HepG2 (cell line): ENCODE measurements around the gene FUT1. TPM values are rescaled to one million over a fixed set of nuclear protein-coding genes. Genes with fewer than 3 reads are reported as not detected.

Experiments
- ATAC-seq: fragments of 200-7000 bp; cut with Tn5 transposase; 3 replicates; pipeline ENCODE4 v1.9.1; 2020; ENCODE audit warnings: mild to moderate bottlenecking, moderate library complexity
- BruUV-seq: library from RNA; stranded (reverse); fragments of 400-500 nt; replicated peaks from 2 replicates; lab custom pipeline; 2021; lab: Mats Ljungman, UMichigan
- CTCF ChIA-PET: fragments of 300-600 bp; formaldehyde crosslinking; extraction: SDS; loops from one replicate; lab custom pipeline; 2021; ENCODE audit warnings: low total read pairs, inconsistent platforms, low intra/inter-chr PET ratio; lab: Yijun Ruan, JAX
- POLR2A ChIA-PET: fragments of 350-600 bp; sonication (Branson Sonifier 250); formaldehyde crosslinking; loops from one replicate; lab custom pipeline; 2020; ENCODE audit warnings: antibody characterized with exemption, inconsistent platforms; lab: Yijun Ruan, JAX
- DNase-seq: peaks from one replicate; pipeline ENCODE4 v3.0.0-alpha.2; 2015; ENCODE audit warnings: low spot score
- FAIRE-seq: peaks from 3 replicates; lab custom pipeline; 2011; peaks lifted over from hg19 to GRCh38; lab: Jason Lieb, UNC
- H2AFZ ChIP-seq: one replicate; pipeline ENCODE4 v1.6.1; 2011; ENCODE audit warnings: low read length, inconsistent platforms
- H3K27ac ChIP-seq: fragments of 300-600 bp; 3 replicates; pipeline ENCODE4 v1.8.0; 2011; ENCODE audit warnings: mixed run types, mild to moderate bottlenecking, mixed read lengths, low read length, inconsistent platforms; ENCODE audit not compliant: insufficient read depth; ENCODE audit errors: extremely low read length
- H3K27me3 ChIP-seq, 2 experiments: fragments of 200-600 bp in 1 of 2; 2 replicates in 1 of 2; 3 replicates in 1 of 2; pipeline versions ENCODE4 v1.6.0 to v1.8.0; 2011; ENCODE audit warnings: low read length in 2 of 2, mild to moderate bottlenecking in 2 of 2, moderate library complexity in 2 of 2, inconsistent platforms in 1 of 2; ENCODE audit not compliant: insufficient read depth in 2 of 2, control insufficient read depth in 1 of 2
- H3K36me3 ChIP-seq, 2 experiments: fragments of 200-600 bp in 1 of 2; replicated peaks in 1 of 2; 2 replicates in 1 of 2; 3 replicates in 1 of 2; pipeline versions ENCODE4 v1.5.1 to v1.8.0; 2011; ENCODE audit warnings: low read length in 2 of 2, inconsistent platforms in 1 of 2; ENCODE audit not compliant: insufficient read depth in 2 of 2, control insufficient read depth in 1 of 2
- H3K4me1 ChIP-seq: 2 replicates; pipeline ENCODE4 v1.5.1; 2012; ENCODE audit warnings: low read length, inconsistent platforms; ENCODE audit not compliant: insufficient read depth
- H3K4me2 ChIP-seq: 2 replicates; pipeline ENCODE4 v1.6.0; 2011; ENCODE audit warnings: low read depth, low read length, inconsistent platforms
- H3K4me3 ChIP-seq, 3 experiments: fragments of 200-600 bp in 1 of 3; sonication (generic), shearing (Covaris generic) in 1 of 3; replicated peaks in 1 of 3; 2 replicates each; pipeline ENCODE4 v1.5.1; 2011 to 2016; ENCODE audit warnings: low read length in 3 of 3, inconsistent platforms in 2 of 3, low read depth in 2 of 3, mild to moderate bottlenecking in 2 of 3, control low read depth in 1 of 3, mixed read lengths in 1 of 3; ENCODE audit not compliant: insufficient read depth in 1 of 3
- H3K79me2 ChIP-seq: one replicate; pipeline ENCODE4 v1.6.1; 2011; ENCODE audit warnings: low read length, inconsistent platforms; ENCODE audit not compliant: insufficient read depth
- H3K9ac ChIP-seq: 2 replicates; pipeline ENCODE4 v1.6.0; 2011; ENCODE audit warnings: mild to moderate bottlenecking, low read depth, low read length, inconsistent platforms; ENCODE audit not compliant: insufficient read depth
- H3K9me3 ChIP-seq: 2 replicates; pipeline ENCODE4 v1.5.1; 2012; ENCODE audit warnings: mild to moderate bottlenecking, low read length
- H4K20me1 ChIP-seq: 2 replicates; pipeline ENCODE4 v1.6.0; 2011; ENCODE audit warnings: inconsistent platforms, mild to moderate bottlenecking, low read length, moderate library complexity; ENCODE audit not compliant: insufficient read depth
- MAFG ChIP-seq: sonication (generic); formaldehyde crosslinking; IDR thresholded peaks from 2 replicates; pipeline ENCODE4 v1.5.1; 2020; ENCODE audit warnings: mild to moderate bottlenecking, missing genetic modification reagents
- YY1 ChIP-seq: IDR thresholded peaks from 2 replicates; pipeline ENCODE4 v1.6.1; 2011; ENCODE audit warnings: low read length, low read depth, moderate library complexity, mild to moderate bottlenecking; ENCODE audit not compliant: insufficient read depth, insufficient replicate concordance
- ZNF260 ChIP-seq: sonication (generic); formaldehyde crosslinking; IDR thresholded peaks from 2 replicates; pipeline ENCODE4 v1.4.0; 2020; ENCODE audit warnings: missing genetic modification reagents, low read depth, mild to moderate bottlenecking, borderline replicate concordance
- ZNF350 ChIP-seq: sonication (generic); formaldehyde crosslinking; IDR thresholded peaks from 2 replicates; pipeline ENCODE4 v1.4.0; 2020; ENCODE audit warnings: mild to moderate bottlenecking, low read depth, missing genetic modification reagents, borderline replicate concordance
- ZNF687 ChIP-seq: sonication (generic); formaldehyde crosslinking; IDR thresholded peaks from 2 replicates; pipeline ENCODE4 v1.5.1; 2020; ENCODE audit warnings: mild to moderate bottlenecking, missing genetic modification reagents, moderate library complexity
- WGBS: methylation state at CpG from one replicate; pipeline ENCODE4 v1.1.6; 2017; ENCODE audit warnings: low lambda C conversion rate; 5-methylcytosine and 5-hydroxymethylcytosine counted together
- in situ Hi-C: cut with HindIII; loops from 2 replicates; pipeline ENCODE4 v1.10.0; 2017; ENCODE audit warnings: low pct_unique_long_range_greater_than_20kb; ENCODE audit not compliant: extremely low pct_ligation_motif_present
- intact Hi-C: fragments of 100-400 bp; cut with micrococcal nuclease; formaldehyde crosslinking; loops from one replicate; pipeline ENCODE4 v1.10.0; 2022; ENCODE audit not compliant: unreplicated experiment
- polyA plus RNA-seq, 8 experiments: library from polyadenylated mRNA; depleted of rRNA in 3 of 8; stranded (reverse) in 7 of 8; unstranded in 1 of 8; fragments of >200 nt; fragmentation: Illumina TruSeq in 4 of 8; extraction: Trizol in 4 of 8; gene quantifications; 2 replicates each; pipeline versions ENCODE4 v1.2.1 to v1.2.3, GENCODE V29; 2011 to 2016; ENCODE audit warnings: low read depth in 4 of 8, missing spikeins in 1 of 8, mixed read lengths in 1 of 8; ENCODE audit not compliant: insufficient read depth in 1 of 8
- total RNA-seq, 5 experiments: library from RNA; depleted of rRNA; stranded (reverse); fragments of >200 nt; fragmentation: Illumina TruSeq; extraction: Trizol; gene quantifications; 2 replicates each; pipeline ENCODE4 v1.2.3, GENCODE V29; 2016; ENCODE audit warnings: low read depth in 1 of 5

FUT1 gene
- total and polyA plus RNA-seq, 2 of the 13 experiments (the other 11 are each of a cell fraction or from before 2014, with no cell fraction given) = 0.07 to 1.1 TPM

GRCh38 chr19:48757741-48758144, 5.3 kb upstream of the FUT1 start (continued):
- TF ChIP-seq ZNF687 (CRISPR knock-in tag) (peak; percentile 83), ZNF260 (CRISPR knock-in tag) (no peak), MAFG (CRISPR knock-in tag) (no peak)
- TF ChIP-seq, all 625 proteins: peak for 69

- TF ChIP-seq ZNF350 (CRISPR knock-in tag) (0 out of 2 replicates have a peak, but pooled peaks have one; percentile 14), YY1 (no peak)
- in situ Hi-C loops (no loop called here), intact Hi-C loops (no loop called here)
- H2AFZ ChIP-seq = no peak overlapping the region
- H3K9ac ChIP-seq = no peak overlapping the region
- peak overlapping the region; percentile 41; the same call in 1 of the 2 replicates for H3K4me2 ChIP-seq
- H3K4me1 ChIP-seq = peaks cover 67% of the 10 kb centered on the region
- BruUV-seq = no TSS peak
- no peaks in the 10 kb centered on the region for H3K79me2 ChIP-seq
- DNase-seq = no peak
- H3K4me3 ChIP-seq = no peak overlapping the region
- H3K27ac ChIP-seq = peak overlapping the region; percentile 50
- H3K36me3 ChIP-seq = no peaks in the 10 kb centered on the region
- no peak for ATAC-seq
- H3K9me3 ChIP-seq = no peaks in the 10 kb centered on the region
- FAIRE-seq = no peak
- no peaks in the 10 kb centered on the region for H4K20me1 ChIP-seq
- POLR2A ChIA-PET = interaction anchor here (0.9 to 3.8 kb wide), 4 partner anchors 9 to 17 kb away, joined by 3 to 30 read pairs (median 4); no protein-coding TSS in a partner anchor
- 72% methylated on average over 9 of the region's 12 CpGs for WGBS
- CTCF ChIA-PET = no interaction called here
- no peaks in the 10 kb centered on the region for H3K27me3 ChIP-seq
These were observed 4.7 kb upstream of the FUT1 start for GRCh38 chr19:48757089-48757675.
